LoVo (cell line): Measurements from ENCODE around the gene ZKSCAN8.
"Not testable (repeated sequence)": the region's sequence is repeated elsewhere in the genome, so short reads cannot be mapped to it uniquely, and the experiment has no call there.

Experiments
- DNase-seq: peaks from one replicate; pipeline ENCODE4 v3.0.0-alpha.2; 2016; ENCODE audit warnings: low spot score

ZKSCAN8 gene

DNA sequence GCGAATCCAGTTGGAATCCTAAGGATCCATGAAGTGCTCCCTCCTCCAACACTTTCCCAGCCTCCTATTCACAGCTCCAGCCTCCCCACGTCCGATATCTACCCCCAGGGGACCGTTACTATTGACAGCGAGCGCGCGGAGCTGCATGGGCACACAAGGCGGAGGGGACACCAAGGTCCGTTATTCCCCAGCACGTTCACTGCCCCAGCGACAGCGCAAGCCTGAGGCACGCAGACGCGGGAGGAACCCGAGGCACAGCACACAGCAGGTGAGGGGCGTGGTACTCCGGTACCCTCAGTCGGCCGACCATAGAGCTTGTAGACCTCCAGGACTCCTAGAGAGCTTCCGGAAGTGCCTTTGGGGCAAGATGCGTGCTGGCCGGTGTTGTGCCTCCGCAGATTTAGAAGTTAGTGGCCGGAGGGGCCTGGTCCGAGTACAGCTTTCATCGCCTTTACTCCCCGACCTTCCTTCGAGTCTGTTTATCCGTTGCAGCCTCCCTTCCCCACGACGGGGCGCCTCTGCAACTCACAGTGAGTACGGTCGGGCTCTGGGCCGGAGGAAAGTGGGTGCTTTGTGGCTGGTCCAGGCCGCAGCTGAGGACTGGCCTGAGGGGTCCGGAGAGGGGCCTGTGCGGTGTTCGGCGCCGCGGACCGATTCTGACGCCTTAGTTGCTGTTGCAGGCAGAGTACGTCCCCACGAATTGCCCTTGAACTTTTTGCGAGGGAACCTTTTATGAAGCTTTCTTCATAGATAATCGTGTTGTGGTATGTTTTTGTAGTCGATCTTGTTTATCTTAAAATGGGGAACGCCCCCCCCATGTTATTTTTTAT, at the start of gene ZKSCAN8:
Gene ZKSCAN8 (plus strand): TSS at position 384 of the 830 bp plus-strand sequence. CDS start 6,525 bp downstream, outside the sequence.
- peak; percentile 95 for DNase-seq

GRCh38 chr6:28102222-28102621, 39.5 kb upstream of the ZKSCAN8 start:
- DNase-seq: not testable (repeated sequence)

- not testable (repeated sequence) for DNase-seq
These were observed 39.0 kb upstream of the ZKSCAN8 start for GRCh38 chr6:28102699-28103098.

DNA sequence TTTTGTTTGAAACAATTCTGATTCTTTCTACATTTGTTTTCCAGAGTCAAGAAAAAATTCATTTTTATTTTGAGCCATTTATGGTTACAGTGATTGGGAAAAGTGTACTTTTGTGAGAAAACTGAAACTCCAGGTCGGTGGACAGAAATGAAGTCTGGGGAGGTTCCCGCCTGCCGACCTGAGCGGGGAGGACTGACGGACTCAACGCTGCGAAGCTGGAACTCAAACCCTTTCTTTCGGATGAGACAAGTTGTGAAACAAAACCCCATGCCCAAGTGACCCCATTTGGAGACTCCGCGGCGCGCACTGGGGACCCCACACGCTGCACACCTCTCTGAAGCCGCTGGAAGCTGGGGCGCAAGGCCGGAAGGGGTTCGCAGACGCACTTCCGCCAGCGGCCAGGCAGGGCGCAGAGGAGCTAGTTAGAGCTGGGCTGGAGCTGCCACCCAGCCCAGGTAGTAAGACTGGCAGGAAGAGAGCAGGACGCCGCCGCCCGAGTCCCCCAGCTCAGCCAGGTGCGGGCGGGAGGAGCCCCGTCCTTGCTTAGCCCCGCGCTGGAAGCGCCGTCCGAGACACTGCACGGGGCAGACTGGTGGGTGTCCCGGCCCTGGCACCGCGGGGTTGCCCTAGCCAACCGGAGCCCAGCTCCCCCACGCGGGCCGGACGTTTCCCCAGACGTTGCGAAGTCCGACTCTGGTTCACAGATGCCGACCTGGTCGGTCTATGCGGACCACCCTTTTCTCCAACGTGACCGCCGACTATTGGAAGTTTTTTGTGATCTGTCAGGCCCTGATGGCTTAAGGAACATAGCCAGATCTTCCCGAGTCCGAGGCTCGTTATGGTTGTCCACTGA, 37.1 kb upstream of the ZKSCAN8 start:
- peak; percentile 81 for DNase-seq

DNA sequence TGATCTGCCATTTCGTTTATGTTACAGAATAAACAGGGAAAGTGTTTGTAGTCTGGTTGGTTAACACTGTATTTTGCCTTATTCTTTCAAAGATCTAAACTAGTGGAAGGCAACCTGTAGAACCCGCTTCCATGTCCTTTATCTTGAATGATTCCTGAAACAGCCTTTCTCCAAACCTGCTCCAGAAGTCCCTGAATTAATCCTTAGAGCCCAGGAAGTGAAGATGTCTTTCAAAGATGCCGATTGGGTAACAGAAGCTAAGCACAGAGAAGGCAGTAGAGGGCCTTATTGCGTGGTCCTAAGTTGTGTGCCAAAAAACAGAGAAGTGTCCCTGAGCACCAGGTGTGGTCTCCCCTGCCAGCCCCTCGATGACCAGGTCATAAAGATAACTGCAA, 36.4 kb upstream of the ZKSCAN8 start:
- peak; percentile 36 for DNase-seq

- no peak for DNase-seq
These were observed 34.2 kb upstream of the ZKSCAN8 start for GRCh38 chr6:28107506-28107905.

DNA sequence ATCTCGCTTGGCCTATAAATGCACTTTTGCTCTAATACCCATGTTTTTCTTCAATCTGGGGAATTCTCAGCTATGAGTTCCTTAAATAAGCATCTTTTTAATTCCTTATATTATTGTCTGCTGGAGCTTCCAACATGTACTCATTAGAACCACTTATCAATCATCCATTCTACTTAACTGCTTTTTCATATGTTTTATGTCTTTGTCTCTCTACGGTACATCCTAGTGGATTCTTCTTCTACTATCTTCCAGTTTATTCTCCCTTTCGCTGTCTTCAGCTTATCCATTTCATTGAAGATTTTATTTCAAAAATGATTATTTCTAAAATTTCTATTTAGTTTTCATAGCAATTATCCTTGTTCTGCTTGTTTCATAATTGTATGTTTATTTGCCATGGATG, 29.7 kb upstream of the ZKSCAN8 start:
- DNase-seq: no peak

DNA sequence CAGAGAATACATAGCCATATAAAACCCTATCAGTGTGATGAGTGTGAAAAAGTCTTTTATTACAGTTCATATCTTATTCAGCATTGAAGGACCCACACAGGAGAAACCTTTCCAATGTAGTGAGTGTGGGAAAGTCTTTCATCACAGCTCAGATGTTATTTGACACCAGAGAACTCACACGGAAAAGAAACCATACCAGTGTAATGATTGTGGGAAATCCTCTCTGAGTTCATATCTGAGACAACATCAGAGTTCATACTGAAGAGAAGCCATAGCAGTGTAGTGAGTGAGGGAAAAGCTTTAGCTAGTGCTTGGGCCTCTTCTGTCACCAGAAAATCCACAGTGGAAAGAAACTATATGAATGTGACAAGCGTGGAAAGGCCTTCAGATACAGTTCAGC, 25.9 kb upstream of the ZKSCAN8 start:
- no peak for DNase-seq

- DNase-seq: no peak
These were observed 24.2 kb upstream of the ZKSCAN8 start for GRCh38 chr6:28117386-28118050.

GRCh38 chr6:28118217-28118616, 23.5 kb upstream of the ZKSCAN8 start:
- no peak for DNase-seq

GRCh38 chr6:28121876-28122275, 19.8 kb upstream of the ZKSCAN8 start:
- DNase-seq: no peak

- DNase-seq: not testable (repeated sequence)
These were observed 19.4 kb upstream of the ZKSCAN8 start for GRCh38 chr6:28122283-28122682.

- DNase-seq: peak; percentile 87
These were observed 17.2 kb upstream of the ZKSCAN8 start, which contains the start of gene ZSCAN16 for GRCh38 chr6:28124350-28124970. TSS of gene ZSCAN16 (plus strand) at chr6:28124609. CDS start at chr6:28125444, 835 bp downstream.

DNA sequence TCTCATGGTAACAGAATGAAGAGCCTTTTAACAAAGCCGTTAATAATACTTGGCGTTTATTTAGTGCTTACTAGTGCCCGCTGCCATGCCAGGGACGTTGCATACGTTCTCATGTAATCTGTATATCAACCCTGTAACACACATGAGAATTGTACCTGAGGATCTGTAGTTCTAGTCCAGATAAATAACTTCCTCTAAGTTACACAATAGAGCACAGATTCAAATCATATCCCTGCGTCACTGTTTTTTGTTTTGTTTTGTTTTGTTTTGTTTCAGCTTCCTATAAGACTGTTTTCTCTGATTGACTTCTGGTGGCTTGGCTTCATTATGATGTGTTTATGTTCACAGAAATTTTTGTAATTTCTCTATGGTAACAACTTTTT, 16.7 kb upstream of the ZKSCAN8 start:
- no peak for DNase-seq

DNA sequence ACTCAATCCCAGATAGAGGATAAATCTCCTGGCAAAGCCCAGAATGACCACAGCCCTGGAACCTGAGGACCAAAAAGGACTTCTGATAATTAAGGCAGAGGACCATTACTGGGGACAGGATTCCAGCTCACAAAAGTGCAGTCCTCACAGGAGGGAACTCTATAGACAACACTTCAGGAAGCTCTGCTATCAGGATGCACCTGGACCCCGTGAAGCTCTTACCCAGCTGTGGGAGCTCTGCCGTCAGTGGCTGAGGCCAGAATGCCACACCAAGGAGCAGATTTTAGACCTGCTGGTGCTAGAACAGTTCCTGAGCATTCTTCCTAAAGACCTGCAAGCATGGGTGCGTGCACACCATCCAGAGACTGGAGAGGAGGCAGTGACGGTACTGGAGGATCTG, 16.3 kb upstream of the ZKSCAN8 start:
- DNase-seq: no peak

DNA sequence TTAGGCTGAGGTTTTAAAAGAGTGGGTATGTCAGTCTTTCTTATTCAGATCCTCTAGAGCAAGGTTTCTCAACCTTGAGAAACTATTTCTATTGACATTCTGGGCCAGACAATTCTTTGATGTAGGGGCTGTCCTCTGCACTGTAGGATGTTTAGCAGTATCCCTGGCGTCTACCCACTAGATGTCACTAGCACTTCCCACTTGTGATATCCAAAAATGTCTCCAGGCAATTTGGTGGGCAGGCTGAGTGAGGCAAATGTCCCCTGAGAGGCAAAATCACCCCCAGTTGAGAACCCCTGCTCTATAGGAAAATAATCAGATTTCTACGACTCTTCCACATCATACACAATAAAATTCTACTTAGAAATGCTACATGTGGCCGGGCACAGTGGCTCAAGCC, 7.7 kb upstream of the ZKSCAN8 start:
- peak; percentile 29 for DNase-seq

GRCh38 chr6:28134716-28135115, 7.0 kb upstream of the ZKSCAN8 start:
- DNase-seq: no peak

GRCh38 chr6:28135393-28135792, 6.3 kb upstream of the ZKSCAN8 start:
- no peak for DNase-seq

DNA sequence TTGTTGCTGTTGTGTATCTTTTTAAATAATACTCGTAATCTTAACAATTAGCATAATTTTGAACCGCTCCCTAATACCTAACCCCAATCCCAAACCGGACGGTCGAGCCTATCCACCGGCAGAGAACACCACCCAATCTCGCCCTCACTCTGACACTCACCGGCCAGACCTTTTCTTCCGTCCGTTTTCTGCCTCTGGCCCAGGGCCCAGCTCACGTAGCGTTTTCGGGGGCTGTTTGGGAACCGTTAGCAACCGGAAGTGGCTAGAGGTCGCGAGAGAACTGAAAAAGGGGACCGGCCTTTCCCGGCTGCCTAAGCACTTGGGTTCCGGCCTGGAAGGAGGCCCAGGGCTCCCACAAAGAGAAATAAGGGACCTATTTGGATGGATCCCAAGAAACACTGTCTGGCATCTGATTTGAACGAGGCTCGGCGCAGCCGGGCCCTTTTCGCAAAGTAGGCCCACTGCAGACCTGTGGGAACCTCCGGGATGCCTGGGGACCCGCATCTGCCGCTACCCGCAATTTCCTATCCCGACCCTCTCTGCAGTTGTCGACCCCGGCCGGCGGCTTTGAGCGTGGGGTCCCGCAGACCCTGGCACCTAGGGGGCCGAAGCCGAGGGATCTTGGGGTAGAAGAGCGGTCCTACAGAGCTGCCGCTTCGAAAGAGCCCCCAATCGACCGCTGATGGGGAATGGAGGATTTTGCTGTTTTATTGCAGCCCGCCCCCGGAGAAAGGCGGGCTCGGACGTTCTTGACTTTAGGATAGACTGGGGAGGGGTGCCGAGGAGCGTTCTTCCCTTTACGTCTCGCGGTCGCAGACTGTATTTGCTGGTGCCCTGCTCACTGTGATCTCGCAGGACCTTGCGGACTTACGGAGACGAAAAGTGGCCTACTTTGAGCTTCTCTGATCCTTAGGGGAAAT, 4.8 kb upstream of the ZKSCAN8 start:
- peak; percentile 91 for DNase-seq

GRCh38 chr6:28137505-28137981, 4.1 kb upstream of the ZKSCAN8 start:
- no peak for DNase-seq
